HG02938 (cell line): Measurements from ENCODE around the gene MAP9.
A peak's percentile ranks its signal among the peaks of the same experiment; 100 is the strongest.
"Not testable (repeated sequence)": the region's sequence is repeated elsewhere in the genome, so short reads cannot be mapped to it uniquely, and the experiment has no call there.

Experiments
- ATAC-seq: cut with Tn5 transposase; IDR thresholded peaks from one replicate; pipeline ENCODE4 v1.9.1; 2021; ENCODE audit warnings: mild to moderate bottlenecking, moderate library complexity; ENCODE audit not compliant: unreplicated experiment

Gene MAP9

GRCh38 chr4:155353923-155354540, 22.7 kb downstream of the MAP9 start:
- peak; percentile 91 for ATAC-seq

- no peak for ATAC-seq
Measured at GRCh38 chr4:155342142-155342541, 34.6 kb downstream of the MAP9 start.

DNA sequence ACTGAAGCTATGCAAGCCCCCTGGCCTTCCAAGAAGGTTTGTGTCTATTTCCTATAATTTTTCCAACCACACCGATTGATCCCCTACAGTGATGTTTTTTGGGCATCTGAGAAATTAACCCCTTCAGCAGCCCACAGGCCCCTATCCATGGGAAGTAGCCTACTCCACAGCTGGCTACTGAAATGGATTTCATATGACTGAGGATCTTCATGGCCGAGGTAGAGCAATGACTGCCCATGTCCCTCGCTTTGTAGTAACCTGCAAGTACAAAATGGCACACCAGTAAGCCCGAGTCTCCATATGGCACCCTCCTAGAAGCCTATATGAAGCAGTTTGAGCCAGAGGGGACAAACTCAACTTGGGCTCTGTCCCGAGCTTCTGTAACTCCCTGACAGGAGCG, 36.8 kb downstream of the MAP9 start:
- no peak for ATAC-seq

- ATAC-seq: no peak
Measured at GRCh38 chr4:155339588-155339987, 37.2 kb downstream of the MAP9 start.

- no peak for ATAC-seq
Measured at GRCh38 chr4:155338196-155338595, 38.6 kb downstream of the MAP9 start.

- ATAC-seq: no peak
Measured at GRCh38 chr4:155336242-155336641, 40.5 kb downstream of the MAP9 start.

DNA sequence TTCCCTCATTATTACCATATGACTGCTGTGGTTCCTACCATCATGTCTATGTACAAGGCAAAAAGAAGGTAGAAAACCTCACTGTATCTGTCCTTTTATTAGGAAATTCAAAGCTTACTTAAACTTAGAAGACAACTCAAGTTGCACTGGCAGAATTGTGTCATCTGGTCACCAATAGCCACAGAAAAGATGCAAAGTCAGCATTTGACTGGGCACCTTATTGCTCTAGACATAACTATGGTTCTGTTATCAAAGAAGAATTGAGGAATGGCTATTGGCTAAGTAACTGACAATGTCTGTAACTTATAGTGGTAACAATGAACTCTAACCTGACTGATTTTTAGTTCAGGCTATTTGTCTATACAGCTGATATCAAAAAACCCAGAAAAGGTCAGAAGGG, 45.3 kb downstream of the MAP9 start:
- no peak for ATAC-seq

- no peak for ATAC-seq
Measured at GRCh38 chr4:155322782-155323181, 54.0 kb downstream of the MAP9 start.

GRCh38 chr4:155321006-155321405, 55.8 kb downstream of the MAP9 start:
- no peak for ATAC-seq

DNA sequence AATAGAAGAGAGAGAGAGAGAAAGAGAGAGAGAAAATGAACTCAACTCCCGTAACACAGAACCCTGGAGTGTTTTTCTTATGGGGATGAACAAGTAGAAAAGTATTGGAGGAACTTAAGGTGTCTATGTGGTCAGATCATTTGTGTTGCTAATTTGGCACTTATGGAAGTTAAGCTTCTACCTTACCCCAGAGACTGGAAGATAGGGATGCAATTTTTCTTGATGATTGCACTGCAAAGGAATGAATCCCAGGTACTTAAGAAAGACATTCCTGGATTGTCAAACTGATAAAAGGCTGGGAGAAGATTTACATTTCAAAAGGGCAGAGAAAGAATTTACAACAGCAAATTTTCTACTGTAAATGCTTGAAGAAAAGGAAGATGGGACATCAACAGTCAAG, 57.2 kb downstream of the MAP9 start:
- no peak for ATAC-seq

DNA sequence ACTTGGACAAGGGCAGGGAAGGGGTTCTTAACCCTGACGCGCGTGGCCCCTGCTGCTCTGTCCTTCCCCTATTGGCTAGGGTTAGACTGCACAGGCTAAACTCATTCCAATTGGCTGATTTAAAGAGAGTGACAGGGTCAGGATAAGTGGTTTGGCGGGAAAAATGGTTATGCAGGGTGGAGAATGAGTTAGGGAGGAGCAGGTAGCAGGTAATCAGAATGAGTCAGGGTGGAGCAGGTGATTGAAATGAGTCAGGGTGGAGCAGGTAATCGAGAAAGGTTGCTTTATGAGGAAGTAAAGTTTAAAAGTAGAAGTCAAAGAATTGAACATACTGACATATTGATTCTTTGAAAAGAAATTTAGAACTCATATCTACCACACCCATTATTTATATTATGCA, 64.7 kb downstream of the MAP9 start:
- ATAC-seq: not testable (repeated sequence)

DNA sequence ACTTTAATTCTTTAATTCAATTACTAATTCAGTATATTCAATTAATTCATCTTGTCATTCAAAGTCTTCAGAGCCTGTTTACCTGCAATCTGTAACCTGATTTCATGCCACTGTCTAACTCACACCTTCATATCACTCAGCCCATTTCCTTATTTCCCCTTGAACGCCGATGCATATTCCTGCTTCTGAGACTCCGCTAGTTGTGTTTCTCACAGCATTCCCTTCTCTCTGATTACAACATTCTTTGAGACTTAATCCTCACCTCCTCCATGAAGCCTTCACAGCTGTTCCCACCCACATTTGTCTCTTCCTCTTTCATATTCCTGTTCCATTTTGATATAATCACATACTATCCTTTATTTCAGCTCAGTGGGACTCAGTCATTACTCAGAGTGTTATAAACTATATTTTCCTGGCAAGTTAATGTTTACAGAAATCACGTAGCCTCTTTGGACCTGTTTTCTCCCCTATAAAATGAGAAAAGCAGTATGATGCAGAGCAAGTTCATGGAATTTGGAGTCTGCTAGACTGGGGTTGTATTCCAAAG, 69.0 kb downstream of the MAP9 start:
- ATAC-seq: no peak

DNA sequence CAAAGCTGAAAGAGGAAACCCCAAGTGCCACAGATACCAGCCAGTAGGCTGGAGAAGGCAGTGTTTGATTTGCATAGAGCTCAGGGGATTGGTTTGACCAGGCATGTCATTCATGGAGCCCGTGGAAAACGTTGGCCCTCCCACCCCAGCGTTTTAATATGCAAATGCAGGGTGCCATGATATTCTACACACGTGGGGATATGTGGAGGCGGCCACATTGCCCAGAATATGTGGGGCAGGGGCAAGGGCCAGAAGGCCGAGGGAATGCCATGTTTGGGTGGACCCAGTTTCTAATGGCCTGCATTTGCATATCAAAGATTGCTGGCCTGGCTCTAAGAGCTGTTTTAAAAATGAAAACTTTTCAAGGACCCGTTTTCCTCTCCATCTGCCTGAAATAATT, 71.1 kb downstream of the MAP9 start:
- ATAC-seq: no peak

DNA sequence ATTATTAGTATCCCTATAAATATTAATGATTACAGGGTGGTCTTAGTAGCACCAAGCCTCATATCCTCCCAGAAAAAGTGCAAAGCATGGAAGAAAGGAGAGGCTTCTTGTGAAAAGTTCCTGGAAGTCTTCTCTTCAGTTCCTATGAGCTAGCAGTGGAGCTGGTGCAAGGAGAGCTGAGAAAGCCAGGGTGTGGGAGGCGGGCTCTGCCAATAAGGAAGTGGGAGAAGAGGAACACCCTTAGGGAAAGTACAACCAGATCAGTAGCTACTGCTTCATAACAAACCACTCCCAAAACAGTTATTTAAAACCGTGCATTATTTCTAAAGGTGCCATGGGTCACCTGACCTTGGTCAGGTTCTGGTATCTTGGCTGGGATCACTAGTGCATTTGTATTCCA, 72.4 kb downstream of the MAP9 start:
- ATAC-seq: no peak

DNA sequence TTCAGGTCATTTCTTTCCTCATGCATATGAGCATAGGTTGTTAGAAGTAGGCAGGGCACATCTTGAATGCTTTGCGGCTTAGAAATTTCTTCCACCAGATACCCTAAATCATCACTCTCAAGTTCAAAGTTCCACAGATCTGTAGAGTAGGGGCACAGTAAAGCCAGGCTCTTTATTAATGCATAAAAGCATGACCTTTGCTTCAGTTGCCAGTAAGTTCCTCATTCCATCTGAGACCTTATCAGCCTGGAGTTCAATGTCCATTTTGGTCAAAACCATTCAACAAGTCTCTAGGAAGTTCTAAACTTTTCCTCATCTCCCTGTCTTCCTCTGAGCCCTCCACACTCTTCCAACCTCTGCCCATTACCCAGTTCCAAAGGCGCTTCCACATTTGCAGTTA, 77.7 kb downstream of the MAP9 start:
- ATAC-seq: no peak
